ENCODE data around the gene LPA.

GRCh38 chr6:160507420-160507819, 156.7 kb downstream of the LPA start:
- no peak for TF ChIP-seq CTCF (IDR thresholded peaks at IDR 0.05)
- no peak for TF ChIP-seq POLR2A (IDR thresholded peaks at IDR 0.05)
- TF ChIP-seq POLR2AphosphoS5 (IDR thresholded peaks at IDR 0.05) = no peak
